MG63 (cell line): ENCODE results near the gene COMT. TPM values are rescaled to one million over a fixed set of nuclear protein-coding genes. Genes with fewer than 3 reads are reported as not detected.
A peak's percentile ranks its signal among the peaks of the same experiment; 100 is the strongest.

Experiments used
- DNase-seq: peaks from one replicate; pipeline ENCODE4 v3.0.0-alpha.2; 2020
- H3K27me3 ChIP-seq: fragments of 250-450 bp; sonication (Bioruptor Pico); 2 replicates; pipeline ENCODE4 v1.5.1; 2020; ENCODE audit warnings: mild to moderate bottlenecking, moderate library complexity
- H3K36me3 ChIP-seq: fragments of 250-450 bp; sonication (Bioruptor Pico); 2 replicates; pipeline ENCODE4 v1.5.1; 2020; ENCODE audit warnings: mild to moderate bottlenecking, moderate library complexity
- H3K4me3 ChIP-seq: fragments of 250-450 bp; sonication (Bioruptor Pico); 2 replicates; pipeline ENCODE4 v1.5.1; 2020; ENCODE audit warnings: mild to moderate bottlenecking, moderate library complexity
- H3K9me3 ChIP-seq: fragments of 250-450 bp; sonication (Bioruptor Pico); 2 replicates; pipeline ENCODE4 v1.5.1; 2020; ENCODE audit warnings: mild to moderate bottlenecking, moderate library complexity
- total RNA-seq: library from RNA; depleted of rRNA; stranded (reverse); fragments of >200 nt; shearing (Covaris generic); gene quantifications from 2 replicates; pipeline ENCODE4 v1.2.3, GENCODE V29; 2014; ENCODE audit warnings: low replicate concordance

Gene COMT
- total RNA-seq, 1 experiment from 2014 or later: 263 TPM

DNA sequence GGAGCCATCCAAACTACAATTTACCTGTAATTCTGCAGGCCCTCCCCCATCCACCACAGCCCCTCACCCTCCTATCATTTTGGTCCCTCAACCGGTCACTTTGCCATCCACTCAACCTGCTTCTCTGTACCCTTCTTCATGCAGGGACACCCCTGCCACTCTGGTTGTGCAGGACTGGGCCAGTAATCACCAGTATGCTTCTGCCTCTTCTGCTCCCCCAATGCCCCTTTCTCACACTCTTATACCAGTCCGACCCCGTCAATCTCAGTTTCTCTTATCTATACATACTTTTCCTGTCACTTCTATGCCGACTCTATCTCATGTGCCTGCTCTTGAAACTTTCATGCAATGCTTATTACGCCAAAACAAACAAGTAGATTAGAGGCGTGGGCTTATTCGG, 5.1 kb upstream of the COMT start:
- Histone ChIP-seq H3K4me3 (no peak overlapping the region), H3K36me3 (peaks cover 3% of the 10 kb centered on the region; the same call in 1 of the 2 replicates), H3K9me3 (peaks cover 2% of the 10 kb centered on the region; the same call in 1 of the 2 replicates), H3K27me3 (no peaks in the 10 kb centered on the region)
- no peak for DNase-seq

DNA sequence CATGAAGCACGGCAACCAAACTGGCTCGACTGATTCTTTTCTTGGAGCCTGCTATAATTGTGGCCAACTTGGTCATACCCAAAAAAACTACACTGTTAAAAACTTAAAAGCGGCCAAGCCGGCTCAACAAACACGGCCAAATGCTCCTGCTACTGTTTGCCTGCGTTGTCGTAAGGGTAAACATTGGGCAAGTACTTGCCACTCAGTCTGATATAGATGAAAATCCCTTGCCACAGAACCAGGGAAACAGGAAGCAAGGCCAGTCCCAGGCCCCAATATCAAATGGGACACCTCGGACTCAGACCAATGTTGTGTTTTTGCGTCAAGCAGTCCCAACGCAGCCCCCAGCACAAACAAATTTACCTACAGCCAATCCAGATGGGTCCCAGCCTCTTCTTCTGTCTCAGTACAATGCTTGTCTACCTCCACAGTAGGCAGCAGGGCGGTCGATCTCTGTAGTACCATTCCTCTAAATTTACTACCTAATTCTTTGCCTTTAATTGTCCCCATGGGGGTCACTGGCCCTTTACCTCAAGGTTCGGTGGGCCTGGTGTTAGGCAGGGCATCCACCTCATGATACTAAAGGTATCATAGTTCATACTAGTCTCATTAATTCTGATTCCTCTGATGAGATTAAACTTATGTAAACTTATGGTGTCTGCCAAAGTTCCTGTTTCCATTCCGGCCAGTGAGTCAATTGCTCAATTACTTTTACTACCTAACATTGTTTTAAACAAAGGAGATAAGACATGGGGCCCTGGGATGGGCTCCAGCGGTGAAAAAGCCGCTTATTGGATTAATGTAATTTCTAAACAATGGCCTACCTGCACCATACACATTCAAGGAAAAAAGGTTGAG, 3.7 kb upstream of the COMT start:
- no peak for DNase-seq
- Histone ChIP-seq H3K27me3 (no peaks in the 10 kb centered on the region), H3K36me3 (peaks cover 3% of the 10 kb centered on the region; the same call in 1 of the 2 replicates), H3K4me3 (no peak overlapping the region), H3K9me3 (peaks cover 2% of the 10 kb centered on the region; the same call in 1 of the 2 replicates)

DNA sequence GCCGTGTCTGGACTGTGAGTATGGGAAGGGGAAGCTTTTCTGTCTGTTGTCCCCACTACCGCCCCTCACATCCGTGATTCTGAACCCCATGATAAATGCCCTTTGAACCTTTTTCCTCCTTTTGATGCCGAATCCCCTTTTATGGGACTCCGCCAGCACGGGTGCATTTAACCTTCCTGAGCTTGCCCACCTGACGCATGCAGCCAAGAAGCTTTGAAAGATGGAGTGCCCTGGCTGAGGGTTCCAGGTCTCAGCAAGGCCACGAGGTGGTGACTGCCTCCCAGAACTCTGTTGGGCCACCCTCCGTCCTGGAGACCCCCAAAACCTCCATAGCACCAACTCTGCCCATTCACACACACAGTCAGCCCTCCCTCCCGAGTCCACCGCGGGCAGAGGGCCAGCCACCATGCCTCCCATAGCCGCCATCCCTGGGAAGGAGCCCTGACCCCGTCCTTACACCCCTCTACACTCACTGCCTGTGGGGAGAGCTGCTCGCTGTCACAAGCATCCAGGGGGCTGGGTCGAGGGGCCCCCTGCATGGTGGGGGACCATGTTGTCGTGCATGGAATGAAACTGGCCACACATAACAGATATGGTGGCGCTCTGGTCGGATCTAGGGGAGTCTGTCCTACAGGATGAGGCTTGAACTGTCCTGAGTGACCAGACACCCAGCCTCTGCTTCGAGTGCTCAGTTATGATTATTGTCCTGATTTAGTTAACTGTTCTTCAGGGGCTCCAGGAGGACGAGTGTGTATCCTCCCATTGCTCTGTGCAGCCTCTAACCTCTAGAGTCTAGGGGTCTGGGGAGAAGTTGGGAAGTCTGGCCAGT, 822 bp upstream of the COMT start:
- Histone ChIP-seq H3K4me3 (peak overlapping the region; percentile 76), H3K9me3 (no peaks in the 10 kb centered on the region; the same call in 1 of the 2 replicates), H3K36me3 (peaks cover 13% of the 10 kb centered on the region), H3K27me3 (no peaks in the 10 kb centered on the region)
- DNase-seq: no peak

DNA sequence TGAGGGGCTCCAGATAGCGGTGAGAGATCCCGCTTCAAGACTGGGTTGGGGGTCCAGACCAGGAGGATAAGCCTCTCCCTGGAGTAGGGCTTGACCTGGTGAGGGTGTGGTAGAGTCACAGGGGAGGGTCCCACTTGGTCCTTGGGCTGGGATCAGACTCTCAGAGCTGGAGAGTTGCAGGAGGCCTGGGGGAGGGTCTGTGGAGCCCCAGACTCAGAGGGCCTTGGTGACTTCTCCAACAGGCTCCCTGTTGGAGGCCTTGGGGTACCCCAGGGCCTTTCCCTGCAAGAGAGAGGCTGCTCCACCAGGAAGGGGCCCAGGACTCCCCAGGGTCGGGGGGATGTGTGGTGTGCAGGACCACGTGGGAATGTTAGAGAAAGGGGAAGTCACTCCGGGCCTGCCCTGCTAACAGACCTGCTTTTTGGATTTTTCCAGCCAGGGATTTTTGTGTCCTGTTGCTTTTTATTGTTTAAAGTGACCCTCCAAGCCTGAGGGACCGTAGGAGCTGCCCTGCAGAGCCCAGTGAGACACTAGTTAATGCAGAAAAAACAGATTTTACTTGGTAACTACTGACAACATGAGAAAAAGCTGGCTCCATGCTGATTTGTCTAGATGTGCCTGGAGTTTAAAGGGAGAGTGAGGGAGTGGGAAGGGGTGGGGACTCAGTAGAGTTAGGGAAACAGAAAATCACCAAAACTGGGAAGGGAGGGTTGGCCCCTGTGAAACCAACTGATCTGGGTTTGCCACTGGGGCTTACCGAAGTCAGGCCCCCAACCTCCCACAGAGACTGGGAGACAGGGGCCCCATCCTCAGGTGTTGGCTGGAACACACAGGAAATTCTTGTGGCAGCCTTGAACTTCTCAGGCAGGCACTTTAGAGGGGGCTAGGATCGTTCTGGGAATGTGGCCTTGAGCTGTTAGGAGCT, 847 bp downstream of the COMT start:
- H3K9me3 ChIP-seq: no peaks in the 10 kb centered on the region
- H3K36me3 ChIP-seq: peaks cover 19% of the 10 kb centered on the region
- peak; percentile 52 for DNase-seq
- H3K4me3 ChIP-seq: peak overlapping the region; percentile 76
- H3K27me3 ChIP-seq: no peaks in the 10 kb centered on the region

DNA sequence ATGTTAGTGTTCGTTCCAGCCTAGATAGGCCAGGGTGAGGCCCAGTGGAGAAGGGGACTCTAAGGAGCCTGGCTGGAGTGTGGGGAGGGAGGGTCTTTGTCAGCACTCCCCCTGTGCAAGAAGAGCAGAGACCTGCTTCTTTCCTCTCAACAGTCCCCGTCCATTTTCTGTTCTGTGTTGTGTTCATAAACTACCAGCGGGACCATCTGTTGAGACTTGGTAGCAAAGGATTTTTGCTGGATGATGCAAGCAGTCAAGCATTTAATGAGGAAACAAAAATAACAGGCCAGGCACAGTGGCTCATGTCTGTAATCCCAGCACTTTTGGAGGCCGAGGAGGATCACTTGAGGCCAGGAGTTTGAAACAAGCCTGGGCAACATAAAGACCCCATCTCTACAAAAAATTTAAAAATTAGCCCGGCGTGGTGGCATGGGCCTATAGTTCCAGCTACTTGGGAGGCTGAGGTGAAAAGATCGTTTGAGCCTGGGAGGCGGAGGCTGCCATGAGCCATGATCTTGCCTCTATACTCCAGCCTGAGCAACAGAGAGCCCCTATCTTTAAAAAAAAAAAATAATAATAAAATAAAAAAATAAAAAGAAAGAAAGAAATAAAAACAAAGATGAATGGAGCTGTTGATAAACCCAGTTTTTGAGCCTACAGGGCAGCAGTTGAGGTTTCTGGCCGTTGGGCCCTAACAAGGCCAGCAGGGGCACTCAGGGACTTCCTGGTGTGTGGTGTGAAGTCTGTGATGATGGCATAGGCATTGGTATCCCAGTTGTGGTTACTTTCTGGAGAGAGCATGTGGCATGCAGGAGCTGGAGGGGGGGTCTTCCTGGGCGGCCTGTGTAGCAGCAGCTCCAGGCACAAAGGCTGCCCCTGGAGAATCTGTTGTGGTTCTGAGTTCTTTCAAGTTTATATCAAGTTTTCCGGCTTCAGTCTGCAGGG, 1.8 kb downstream of the COMT start:
- H3K36me3 ChIP-seq: peaks cover 24% of the 10 kb centered on the region
- DNase-seq: peak; percentile 72
- H3K9me3 ChIP-seq: no peaks in the 10 kb centered on the region
- H3K4me3 ChIP-seq: peak overlapping the region; percentile 76
- H3K27me3 ChIP-seq: no peaks in the 10 kb centered on the region

DNA sequence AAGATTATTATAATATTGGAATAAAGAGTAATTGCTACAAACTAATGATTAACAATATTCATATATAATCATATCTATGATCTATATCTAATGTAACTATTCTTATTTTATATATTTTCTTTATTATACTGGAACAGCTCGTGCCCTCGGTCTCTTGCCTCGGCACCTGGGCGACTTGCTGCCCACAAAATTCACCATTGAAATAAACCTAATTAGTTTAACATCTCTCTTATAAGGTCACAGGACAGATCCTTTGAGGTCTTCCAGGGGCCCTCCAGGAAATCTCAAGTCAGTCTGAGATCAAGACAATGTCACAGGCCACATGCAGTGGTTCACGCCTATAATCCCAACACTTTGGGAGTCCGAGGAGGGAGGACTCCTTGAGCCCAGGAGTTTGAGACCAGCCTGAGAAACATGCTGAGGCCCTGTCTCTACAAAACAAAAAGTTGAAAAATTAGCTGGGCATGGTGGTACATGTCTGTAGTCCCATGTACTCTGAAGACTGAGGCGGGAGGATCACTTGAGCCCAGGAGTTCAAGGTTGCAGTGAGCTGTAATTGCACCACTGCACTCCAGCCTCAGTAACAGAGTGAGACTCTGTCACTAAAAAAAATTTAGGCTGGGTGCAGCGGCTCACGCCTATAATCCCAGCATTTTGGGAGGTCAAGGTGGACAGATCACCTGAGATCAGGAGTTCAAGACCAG, 6.6 kb downstream of the COMT start:
- no peak overlapping the region for H3K4me3 ChIP-seq
- H3K36me3 ChIP-seq: peaks cover 48% of the 10 kb centered on the region
- no peaks in the 10 kb centered on the region for H3K9me3 ChIP-seq
- no peak for DNase-seq
- no peaks in the 10 kb centered on the region for H3K27me3 ChIP-seq

DNA sequence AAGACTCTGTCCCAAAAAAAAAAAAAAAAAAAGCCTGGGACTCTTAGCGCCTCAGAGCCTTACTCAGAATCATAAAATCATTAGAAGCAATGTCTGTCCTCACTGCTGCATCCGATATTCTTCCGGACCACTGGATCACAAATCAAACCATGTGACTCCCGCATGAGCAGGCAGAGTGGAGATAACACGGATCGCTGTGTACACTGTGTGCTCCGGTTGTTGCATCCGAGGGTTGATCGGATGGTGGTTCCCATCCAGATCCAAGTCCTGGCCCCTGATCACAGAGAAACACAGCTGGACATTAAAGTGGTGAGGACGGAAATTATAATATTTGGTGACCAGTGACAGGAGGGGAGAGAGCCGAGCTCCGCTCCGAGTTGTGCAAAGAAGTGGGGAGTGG, 9.8 kb downstream of the COMT start:
- no peak overlapping the region for H3K4me3 ChIP-seq
- no peak for DNase-seq
- H3K9me3 ChIP-seq: no peaks in the 10 kb centered on the region
- no peaks in the 10 kb centered on the region for H3K27me3 ChIP-seq
- peaks cover 31% of the 10 kb centered on the region for H3K36me3 ChIP-seq

DNA sequence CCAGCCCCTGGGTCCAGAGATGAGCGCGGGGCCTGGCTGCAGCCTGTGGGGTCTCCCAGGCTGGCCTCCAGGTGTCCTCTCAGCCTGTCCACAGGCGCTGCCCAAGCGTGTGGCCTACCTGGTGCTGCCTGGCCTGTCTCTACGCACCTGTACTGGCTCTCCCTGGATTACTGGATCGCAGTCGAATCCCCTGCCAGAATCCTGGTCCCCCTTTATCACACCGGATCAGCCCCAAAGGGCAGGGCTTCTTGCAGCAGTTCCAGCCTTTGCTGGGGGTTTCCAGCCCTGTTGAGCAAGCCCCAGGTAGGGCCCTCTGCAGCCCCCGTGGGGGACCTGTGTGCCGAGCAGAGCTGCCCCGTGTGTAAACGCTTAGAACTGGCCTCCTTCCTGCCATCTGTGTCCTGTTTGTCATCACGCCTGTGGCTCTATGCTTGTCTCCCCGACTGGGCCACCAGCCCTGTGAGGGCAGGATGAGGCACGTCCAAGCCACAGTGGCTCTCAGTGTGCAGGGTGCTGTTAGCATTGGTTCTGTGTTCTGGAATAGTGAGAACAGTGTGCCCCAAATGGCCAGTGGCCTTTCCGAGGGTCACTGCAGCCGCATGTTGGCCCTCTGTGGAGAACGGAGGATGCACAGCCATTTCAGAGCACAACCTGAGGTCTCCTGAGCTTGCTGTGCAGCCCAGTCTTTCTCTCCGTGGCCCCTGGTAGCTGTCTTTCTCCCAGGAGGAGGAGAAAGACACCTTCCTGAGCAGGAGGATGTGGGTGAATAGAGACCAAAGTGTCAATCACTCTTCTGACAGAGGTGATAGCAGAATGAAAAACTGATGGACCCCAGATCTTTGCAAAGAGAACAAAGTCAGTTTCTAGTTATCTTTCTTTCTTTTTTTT, 13.9 kb downstream of the COMT start:
- Histone ChIP-seq H3K36me3 (peaks cover 14% of the 10 kb centered on the region), H3K27me3 (no peaks in the 10 kb centered on the region), H3K4me3 (no peak overlapping the region), H3K9me3 (no peaks in the 10 kb centered on the region)
- no peak for DNase-seq

DNA sequence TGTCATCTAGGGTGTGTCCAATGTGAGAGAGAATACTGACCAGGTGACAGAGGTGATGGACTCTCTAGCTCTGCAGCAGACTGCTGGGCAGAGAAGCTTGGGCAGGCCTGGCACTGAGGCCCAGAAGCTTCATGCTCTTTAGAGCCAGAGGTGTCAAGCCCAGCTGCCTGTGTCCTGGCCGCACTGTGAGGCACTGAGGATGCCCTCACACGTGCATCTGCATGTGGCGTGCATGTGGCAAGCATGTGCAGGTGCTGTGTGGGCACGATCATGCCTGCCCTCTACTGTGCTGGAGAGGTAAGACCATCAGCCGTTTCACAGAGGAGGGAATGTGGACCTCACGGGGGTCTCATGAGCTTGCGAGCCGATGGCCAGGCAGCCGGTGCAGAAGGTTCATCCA, 15.9 kb downstream of the COMT start:
- H3K36me3 ChIP-seq: peaks cover 3% of the 10 kb centered on the region
- DNase-seq: no peak
- no peaks in the 10 kb centered on the region for H3K9me3 ChIP-seq

DNA sequence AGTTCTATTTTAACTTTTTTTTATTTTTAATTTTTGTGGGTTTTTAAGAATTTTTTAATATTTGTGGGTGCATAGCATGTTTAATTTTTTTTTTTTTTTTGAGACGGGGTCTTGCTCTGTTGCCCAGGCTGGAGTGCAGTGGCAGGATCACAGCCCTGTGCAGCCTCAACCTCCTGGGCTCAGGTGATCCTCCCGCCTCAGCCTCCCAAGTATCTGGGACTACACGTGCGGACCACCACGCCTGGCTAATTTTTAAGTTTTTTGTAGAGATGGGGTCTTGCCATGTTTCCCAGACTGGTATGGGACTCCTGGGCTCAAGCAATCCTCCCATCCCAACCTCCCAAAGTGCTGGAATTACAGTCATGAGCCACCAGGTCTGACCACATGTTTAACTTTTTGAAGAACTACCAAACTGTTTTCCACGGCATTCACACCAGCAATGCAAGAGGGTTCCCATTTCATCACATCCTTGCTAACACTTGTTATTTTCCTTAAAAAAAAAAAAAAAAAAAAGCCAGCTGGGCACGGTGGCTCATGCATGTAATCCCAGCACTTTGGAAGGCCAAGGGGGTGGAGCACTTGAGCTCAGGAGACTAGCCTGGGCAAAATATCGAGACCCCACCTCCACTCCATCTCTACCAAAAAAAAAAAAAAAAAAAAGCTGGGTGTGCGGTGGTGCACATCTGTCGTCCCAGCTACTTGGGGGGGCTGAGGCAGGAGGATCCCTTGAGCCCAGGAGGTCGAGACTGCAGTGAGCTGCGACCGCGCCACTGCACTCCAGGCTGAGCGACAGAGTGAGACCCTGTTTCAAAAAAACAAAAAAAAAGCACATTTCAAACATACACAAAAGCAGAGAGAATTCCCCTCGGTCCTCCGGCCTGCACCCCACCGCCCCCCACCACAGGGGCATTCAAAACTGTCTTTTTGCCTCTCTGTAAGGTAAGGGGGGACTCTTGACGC, 16.8 kb downstream of the COMT start:
- no peak overlapping the region for H3K4me3 ChIP-seq

More for the DNA sequence above, 15.9 kb downstream of the COMT start:
- H3K27me3 ChIP-seq: no peaks in the 10 kb centered on the region
- H3K4me3 ChIP-seq: no peak overlapping the region

DNA sequence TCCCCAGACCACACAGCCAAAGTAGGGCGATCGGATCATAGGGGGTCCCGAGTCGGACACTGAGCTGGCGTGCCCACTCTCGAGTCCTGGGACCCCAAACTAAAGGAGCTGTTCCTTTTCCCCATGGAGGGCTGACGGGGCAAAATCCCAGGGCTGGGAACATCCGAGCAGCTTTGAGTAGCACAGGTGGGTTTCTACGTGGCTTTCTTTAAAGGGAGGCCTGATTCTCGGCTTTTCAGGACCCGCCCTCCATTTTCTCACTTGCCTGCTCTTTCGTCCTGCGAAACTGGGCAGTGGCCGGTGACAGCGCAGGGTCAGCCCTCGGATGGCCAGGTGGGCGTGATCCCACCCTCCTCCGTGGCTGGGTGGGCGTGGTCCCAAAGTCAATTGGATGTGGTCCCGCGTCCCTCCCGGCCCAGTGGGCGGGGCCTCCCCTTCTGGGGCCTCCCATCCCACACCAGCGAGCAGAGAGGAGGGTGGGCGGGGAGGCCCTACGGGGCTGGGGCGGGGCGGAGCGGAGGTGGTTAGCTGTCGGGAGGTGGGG, 17.5 kb downstream of the COMT start:
- H3K36me3 ChIP-seq: peaks cover 8% of the 10 kb centered on the region
- H3K9me3 ChIP-seq: no peaks in the 10 kb centered on the region
- H3K27me3 ChIP-seq: no peaks in the 10 kb centered on the region
- H3K4me3 ChIP-seq: no peak overlapping the region
- no peak for DNase-seq

More for the DNA sequence above, 16.8 kb downstream of the COMT start:
- Histone ChIP-seq H3K36me3 (peaks cover 3% of the 10 kb centered on the region), H3K27me3 (no peaks in the 10 kb centered on the region), H3K9me3 (no peaks in the 10 kb centered on the region)
- DNase-seq: no peak

DNA sequence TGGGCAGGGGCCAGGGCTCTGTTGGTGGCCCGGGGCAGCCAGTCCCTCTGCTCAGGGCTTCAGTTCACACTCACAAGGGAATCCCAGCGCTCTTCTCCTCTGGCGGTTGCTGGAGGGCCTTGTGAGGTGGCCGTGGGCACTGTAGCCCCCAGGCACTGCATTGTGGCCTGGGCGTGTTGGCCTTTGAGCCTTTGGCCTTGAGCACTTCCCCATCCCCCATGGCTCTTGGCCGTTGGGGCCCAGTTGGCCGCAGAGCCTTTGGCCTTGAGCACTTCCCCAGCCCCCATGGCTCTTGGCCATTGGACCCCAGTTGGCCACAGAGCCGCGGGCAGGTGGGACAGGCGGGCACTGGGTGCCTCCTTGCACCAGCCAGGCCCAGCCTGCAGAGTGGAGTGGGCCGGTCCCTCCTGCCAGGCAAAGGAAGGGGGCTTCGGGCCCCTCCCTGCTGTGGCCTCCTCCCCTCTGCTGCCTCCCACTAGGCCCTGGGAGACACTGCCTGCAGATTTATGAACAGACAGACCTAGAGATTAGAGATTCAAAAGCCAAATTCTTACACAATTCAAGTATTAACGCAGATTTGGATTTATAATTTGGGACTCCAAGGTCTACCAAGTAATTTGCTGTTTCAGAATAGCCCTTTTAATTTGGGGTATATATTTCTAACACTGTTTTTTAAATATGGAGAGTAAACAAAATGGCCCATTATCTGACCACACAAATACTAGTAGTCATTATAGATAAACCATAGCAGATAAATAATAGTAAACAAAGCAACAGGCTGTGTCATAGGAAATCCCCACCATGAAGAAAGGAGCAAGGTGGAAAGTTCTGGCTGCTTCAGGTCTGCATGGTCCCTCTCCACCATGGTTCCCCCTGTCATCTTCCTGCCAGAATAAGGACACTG, 18.3 kb downstream of the COMT start:
- no peak overlapping the region for H3K4me3 ChIP-seq
- H3K27me3 ChIP-seq: no peaks in the 10 kb centered on the region
- H3K9me3 ChIP-seq: no peaks in the 10 kb centered on the region
- peaks cover 11% of the 10 kb centered on the region for H3K36me3 ChIP-seq
- no peak for DNase-seq
